Measurements from ENCODE around the gene ZNF668.

DNA sequence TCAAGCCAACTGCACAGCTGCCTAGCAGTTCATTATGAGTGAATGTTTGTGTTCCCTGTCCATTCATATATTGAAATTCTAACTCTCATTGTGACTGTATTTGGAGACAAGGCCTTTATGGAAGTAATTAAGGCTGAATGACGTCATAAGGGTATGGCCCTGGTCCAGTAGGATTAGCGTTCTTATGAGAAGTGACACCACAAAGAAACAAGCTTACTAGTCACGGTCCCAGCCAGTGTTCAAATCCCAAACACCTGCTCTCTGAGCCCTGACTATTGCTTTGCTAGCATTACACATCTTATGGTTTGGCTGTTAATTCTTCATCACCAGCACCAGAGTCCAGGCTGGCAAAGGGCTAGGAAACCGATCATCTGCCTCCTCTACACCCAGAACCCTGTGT is 2.2 kb downstream of the ZNF668 start:
- TF ChIP-seq, protein P1, sequence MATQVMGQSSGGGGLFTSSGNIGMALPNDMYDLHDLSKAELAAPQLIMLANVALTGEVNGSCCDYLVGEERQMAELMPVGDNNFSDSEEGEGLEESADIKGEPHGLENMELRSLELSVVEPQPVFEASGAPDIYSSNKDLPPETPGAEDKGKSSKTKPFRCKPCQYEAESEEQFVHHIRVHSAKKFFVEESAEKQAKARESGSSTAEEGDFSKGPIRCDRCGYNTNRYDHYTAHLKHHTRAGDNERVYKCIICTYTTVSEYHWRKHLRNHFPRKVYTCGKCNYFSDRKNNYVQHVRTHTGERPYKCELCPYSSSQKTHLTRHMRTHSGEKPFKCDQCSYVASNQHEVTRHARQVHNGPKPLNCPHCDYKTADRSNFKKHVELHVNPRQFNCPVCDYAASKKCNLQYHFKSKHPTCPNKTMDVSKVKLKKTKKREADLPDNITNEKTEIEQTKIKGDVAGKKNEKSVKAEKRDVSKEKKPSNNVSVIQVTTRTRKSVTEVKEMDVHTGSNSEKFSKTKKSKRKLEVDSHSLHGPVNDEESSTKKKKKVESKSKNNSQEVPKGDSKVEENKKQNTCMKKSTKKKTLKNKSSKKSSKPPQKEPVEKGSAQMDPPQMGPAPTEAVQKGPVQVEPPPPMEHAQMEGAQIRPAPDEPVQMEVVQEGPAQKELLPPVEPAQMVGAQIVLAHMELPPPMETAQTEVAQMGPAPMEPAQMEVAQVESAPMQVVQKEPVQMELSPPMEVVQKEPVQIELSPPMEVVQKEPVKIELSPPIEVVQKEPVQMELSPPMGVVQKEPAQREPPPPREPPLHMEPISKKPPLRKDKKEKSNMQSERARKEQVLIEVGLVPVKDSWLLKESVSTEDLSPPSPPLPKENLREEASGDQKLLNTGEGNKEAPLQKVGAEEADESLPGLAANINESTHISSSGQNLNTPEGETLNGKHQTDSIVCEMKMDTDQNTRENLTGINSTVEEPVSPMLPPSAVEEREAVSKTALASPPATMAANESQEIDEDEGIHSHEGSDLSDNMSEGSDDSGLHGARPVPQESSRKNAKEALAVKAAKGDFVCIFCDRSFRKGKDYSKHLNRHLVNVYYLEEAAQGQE (IDR thresholded peaks at IDR 0.05; ENCODE audit: insufficient read depth in 1 of 2, low read depth in 2 of 2, low read length in 1 of 2) = no peak
- TF ChIP-seq, protein P2, sequence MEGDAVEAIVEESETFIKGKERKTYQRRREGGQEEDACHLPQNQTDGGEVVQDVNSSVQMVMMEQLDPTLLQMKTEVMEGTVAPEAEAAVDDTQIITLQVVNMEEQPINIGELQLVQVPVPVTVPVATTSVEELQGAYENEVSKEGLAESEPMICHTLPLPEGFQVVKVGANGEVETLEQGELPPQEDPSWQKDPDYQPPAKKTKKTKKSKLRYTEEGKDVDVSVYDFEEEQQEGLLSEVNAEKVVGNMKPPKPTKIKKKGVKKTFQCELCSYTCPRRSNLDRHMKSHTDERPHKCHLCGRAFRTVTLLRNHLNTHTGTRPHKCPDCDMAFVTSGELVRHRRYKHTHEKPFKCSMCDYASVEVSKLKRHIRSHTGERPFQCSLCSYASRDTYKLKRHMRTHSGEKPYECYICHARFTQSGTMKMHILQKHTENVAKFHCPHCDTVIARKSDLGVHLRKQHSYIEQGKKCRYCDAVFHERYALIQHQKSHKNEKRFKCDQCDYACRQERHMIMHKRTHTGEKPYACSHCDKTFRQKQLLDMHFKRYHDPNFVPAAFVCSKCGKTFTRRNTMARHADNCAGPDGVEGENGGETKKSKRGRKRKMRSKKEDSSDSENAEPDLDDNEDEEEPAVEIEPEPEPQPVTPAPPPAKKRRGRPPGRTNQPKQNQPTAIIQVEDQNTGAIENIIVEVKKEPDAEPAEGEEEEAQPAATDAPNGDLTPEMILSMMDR (IDR thresholded peaks at IDR 0.05) = no peak

Data from Panc1 (cell line).